COLO829 (cell line): ENCODE data around the gene NKTR.

ENCODE experiments used
- DNase-seq: peaks from one replicate; pipeline ENCODE4 v3.0.0; 2012; ENCODE audit warnings: low spot score

Gene NKTR

GRCh38 chr3:42662813-42663535 is 62.5 kb downstream of the NKTR start:
- no peak for DNase-seq

DNA sequence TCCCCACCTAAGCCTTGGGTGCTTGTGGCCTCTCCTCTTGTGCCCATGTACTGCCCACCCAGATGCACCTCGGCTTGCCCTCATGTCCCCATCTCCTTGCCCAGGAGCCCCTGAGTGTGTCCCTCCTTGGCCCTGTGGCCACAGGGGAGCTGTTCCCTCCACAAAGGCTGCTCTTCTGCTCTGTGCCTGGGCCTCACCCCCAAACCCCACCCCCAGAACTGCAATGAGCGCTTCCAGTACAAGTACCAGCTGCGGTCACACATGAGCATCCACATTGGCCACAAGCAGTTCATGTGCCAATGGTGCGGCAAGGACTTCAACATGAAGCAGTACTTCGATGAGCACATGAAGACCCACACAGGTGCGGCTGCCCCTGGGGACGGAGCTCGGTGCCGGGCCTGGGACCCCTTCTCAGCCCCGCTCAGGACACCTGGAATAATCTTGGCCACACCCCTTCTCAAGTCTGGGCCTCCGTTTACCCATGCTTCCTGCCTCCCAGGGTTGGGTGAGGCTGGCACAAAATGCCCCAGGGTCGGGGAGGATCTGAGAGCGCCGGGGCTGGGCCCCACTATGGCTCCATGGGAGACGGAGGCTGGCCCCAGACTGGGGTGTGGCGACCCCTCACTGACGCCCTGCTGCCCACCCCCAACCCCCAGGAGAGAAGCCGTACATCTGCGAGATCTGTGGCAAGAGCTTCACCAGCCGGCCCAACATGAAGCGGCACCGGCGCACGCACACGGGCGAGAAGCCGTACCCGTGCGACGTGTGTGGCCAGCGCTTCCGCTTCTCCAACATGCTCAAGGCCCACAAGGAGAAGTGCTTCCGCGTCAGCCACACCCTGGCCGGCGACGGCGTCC is 63.3 kb downstream of the NKTR start:
- no peak for DNase-seq

DNA sequence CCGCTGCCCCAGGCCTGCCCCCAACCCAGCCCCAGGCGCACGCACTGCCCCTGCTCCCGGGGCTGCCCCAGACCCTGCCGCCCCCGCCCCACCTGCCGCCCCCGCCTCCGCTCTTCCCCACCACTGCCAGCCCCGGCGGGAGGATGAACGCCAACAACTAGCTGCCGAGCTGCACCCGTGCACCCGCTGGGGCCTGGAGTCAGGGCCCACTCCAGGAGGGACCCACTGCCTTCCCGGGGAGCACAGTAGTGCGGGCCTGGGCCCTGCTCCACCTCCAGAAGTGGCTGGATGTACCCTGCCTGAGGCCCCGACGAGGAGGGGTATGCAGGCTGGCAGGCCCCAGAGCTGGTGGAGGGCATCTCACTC is 63.9 kb downstream of the NKTR start:
- DNase-seq = no peak

GRCh38 chr3:42665050-42665878 is 64.8 kb downstream of the NKTR start:
- DNase-seq = no peak

GRCh38 chr3:42666022-42666421 is 65.5 kb downstream of the NKTR start:
- DNase-seq = no peak

GRCh38 chr3:42666577-42666998 is 66.1 kb downstream of the NKTR start:
- no peak for DNase-seq

- DNase-seq = no peak
Measured at GRCh38 chr3:42667096-42667522, 66.6 kb downstream of the NKTR start.

DNA sequence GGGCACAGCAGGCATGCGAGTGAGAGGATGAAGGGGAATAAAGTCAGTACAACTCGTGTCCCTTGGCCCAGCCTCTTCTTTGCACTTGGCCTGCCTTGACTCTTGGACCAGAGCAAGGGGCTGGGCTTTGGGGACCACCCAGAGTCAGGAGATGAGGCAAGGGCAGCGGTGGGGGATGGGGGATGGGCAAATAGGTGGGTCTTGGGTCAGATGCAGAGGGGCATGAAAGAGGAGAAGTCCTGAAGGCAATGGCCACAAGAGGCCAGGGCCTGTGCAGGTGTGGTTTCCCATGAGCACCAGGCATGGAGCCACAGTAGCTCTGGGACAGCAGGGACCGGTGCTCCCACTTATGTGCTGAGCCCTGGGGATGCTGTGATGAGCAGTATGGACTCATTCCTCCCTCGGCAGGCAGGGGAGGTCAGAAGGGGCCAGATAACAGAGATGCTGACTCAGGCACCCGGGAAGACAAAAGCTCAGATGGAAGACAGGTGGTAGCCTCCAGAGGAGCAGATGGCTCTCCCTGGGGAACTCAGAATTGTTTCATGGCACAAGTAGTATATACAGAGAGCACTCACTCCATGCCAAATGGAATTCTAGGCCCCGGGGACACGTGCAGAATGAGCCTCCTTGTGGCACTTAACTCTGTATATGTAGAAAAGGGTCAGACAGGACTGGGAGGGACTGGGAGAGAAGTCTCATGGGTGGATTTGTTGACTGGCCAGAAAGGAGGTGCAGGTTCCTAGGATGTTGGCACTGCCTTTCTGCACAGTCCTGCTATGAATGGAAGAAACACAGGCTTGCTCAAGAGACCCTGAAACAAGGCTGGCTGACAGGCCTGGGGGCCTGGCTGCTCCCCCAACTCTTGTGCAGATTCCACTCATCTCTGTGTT is 67.3 kb downstream of the NKTR start:
- no peak for DNase-seq

DNA sequence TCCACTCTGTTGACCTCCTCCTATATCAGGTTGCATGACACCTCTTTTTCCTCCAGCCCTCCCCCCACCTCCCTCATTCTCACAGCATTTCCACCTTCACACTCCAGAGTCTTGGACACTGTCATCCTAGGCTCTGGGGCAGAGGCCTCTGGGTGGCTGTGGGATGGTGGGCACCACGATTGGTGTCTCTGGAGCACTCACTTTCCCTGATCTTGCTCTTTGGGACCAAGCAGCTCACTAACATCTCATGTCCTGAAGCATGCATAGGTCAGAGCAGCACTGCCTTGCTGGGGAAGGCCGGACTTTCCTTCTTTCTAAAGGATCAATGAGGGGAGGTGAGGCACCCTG is 67.9 kb downstream of the NKTR start:
- no peak for DNase-seq

DNA sequence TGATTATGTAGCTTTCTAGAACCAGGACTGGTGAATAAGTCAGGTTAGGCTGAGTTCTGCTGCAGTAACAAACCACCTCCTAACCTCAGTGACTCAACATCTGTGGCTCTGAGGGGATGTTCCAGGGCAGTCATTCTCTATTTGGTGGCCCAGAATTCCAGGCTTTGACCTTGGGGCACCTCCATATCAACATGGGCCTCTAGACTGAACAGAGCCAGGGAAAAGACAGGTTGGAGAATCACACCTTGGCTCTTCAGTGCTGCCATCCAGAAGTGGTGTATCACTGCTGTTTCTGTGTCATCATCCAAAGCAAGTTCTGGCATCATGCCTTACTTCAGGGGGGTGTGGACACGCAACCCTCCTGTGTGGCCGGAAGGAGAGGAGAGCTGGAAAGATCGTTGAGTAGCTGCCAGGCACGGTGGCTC is 68.3 kb downstream of the NKTR start:
- no peak for DNase-seq

DNA sequence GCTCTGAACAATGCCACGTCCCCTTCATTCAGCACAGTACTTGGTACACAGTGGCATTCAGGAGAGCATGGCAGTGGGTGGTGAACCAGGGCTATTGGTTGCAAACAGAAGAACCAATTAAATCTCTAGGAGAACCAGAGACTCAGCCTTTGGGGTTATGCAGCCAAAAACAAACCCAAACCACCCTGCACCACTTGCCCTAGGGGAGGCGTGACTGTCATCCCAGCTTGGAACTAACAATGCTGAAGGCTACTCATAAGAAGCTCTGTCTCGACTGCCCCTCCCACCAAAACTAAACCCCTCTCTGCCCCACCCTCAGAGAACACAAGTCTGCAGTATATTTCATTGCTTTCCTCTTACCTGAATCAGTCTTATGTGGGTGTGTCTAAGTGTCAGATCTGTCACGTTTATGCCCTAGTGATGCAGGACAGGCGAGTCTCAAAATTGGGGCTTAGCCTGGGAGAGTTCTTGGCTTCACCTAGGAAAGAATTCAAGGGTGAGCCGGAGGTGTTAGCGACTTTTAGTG is 69.6 kb downstream of the NKTR start:
- no peak for DNase-seq

DNA sequence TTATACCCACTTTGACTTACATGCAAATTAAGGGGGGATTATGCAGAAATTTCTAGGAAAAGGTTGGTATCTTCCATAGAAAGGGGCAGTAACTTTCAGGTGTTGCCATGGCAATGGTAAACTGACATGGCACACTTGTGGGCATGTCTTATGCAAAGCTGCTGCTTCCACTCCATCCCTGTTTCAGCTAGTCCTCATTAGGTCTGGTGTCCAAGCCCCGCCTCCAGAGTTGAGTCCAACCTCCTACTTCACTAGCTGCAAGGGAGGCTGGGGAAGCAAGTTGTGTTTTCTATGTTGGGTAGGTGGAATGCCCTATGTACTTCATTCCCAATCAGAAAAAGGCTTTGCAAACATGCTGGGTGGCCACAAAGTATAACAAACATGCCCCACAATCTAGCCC is 70.2 kb downstream of the NKTR start:
- DNase-seq = no peak

DNA sequence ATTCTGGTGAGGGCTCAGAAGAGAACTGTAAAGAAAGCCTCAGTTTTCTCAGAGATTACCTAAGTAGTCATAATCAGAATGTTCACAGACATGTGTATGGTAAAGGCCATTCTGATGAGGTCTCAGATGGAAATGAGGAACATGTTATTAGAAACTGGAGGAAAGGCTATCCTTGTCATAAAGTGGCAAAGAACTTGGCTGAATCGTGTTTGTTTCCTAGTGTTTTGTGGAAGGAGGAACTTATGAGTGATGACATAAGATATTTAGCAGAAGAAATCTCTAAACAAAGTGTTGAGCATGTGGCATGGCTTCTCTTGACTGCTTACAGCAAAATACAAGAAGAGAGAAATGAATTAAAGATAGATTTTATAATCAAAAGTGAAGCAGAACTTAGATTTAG is 72.0 kb downstream of the NKTR start:
- no peak for DNase-seq

DNA sequence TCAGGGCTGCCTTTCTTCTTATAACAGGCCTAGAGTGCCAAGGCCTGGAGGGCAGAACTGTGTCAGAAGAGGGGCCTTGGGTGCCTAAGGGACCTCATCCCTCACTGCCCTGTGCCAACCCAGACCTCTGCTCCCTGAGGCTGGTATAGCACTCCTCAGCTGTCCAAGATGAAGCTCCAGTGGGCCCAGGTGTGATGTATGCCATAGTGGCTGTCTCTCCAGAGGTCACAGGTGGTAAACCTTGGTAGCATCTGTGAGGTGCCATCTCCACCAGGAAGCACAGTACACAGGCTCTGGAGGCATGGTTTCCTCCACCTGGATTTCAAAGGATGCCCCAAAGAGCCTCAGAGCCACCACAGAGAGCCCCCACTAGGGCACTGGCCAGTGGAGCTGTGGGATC is 72.6 kb downstream of the NKTR start:
- DNase-seq = no peak

GRCh38 chr3:42674146-42674545 is 73.7 kb downstream of the NKTR start:
- DNase-seq = no peak

- no peak for DNase-seq
Measured at GRCh38 chr3:42675909-42676308, 75.4 kb downstream of the NKTR start.

DNA sequence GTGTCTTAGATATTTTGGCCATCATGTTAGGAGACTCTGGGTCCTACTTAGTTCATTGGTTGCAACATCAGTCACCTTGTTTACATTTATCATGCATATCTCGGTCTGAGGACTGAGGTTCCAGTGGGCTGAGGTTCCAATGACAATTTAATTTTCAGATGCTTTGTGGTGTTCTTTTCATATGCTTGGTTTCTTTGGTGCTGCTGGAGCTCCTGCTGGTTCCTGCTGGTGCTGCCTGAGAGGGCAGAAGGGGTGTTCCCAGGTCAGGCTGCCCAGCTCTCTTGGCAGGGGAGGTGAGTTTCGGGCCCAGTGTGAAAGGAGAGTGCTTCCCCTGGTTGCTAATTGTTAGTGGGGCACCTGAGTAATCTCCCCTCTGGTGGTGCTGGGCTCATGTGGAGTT is 78.0 kb downstream of the NKTR start:
- no peak for DNase-seq

DNA sequence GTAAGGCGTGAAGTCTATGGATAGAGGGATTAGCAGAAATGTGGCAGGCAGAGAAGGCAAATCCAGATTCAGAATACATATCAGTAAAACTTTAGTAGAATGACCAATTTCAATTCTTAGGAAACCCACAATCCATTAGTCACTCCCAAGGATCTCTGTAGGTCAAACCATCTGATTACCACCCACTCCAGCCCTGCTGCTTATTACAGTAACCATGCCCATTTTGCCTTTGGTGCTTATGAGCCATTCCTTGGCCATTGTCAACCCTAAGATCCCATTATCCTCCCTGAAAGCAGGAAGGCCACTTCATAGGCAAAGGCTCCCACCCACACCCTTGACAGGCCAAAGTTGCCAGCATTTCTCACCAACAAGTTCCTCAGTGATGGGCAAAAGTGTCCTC is 79.8 kb downstream of the NKTR start:
- no peak for DNase-seq

DNA sequence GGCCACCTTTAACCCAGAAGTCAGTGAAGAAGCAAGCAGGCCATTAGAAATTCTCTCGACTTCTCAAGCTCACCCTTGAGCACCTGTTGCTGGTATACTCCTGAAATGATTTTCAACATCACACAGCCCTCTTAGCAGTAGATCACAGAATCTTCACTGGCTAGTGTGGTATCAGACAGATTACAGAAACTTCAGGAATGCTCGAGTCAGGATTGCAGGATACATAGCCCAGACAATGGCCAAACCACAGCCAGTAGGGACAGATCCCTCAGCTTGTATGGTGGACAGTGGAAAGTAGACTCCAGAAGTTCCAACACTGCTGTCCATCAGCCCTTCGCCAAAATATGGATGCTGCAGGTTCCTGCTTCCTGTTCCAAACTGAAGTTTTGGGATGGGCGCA is 80.3 kb downstream of the NKTR start:
- DNase-seq = no peak

GRCh38 chr3:42681361-42682038 is 81.0 kb downstream of the NKTR start:
- no peak for DNase-seq
